KMS-11 (cell line): ENCODE results near the gene KCND2.

Source experiments
- H2AFZ ChIP-seq: fragments of 200-600 bp; sonication (generic); 2 replicates; pipeline ENCODE4 v1.6.1; 2016; ENCODE audit warnings: antibody characterized with exemption, mixed run types, low read depth
- H3K27ac ChIP-seq: fragments of 200-600 bp; sonication (generic); 2 replicates; pipeline ENCODE4 v1.6.1; 2016; ENCODE audit warnings: mild to moderate bottlenecking, mixed run types
- H3K27me3 ChIP-seq: fragments of 200-600 bp; sonication (generic); 2 replicates; pipeline ENCODE4 v1.6.1; 2017; ENCODE audit warnings: mild to moderate bottlenecking, low read depth, mixed run types, moderate library complexity; ENCODE audit not compliant: insufficient read depth
- H3K36me3 ChIP-seq: fragments of 200-600 bp; sonication (generic); 2 replicates; pipeline ENCODE4 v1.6.1; 2017; ENCODE audit warnings: mild to moderate bottlenecking, mixed run types; ENCODE audit not compliant: insufficient read depth
- H3K4me1 ChIP-seq: fragments of 200-600 bp; sonication (generic); 2 replicates; pipeline ENCODE4 v1.6.1; 2016; ENCODE audit warnings: mild to moderate bottlenecking, low read depth, mixed run types; ENCODE audit not compliant: poor library complexity, severe bottlenecking
- H3K4me2 ChIP-seq: fragments of 200-600 bp; sonication (generic); 2 replicates; pipeline ENCODE4 v1.7.0; 2016; ENCODE audit warnings: mild to moderate bottlenecking, mixed run types
- H3K4me3 ChIP-seq: fragments of 200-600 bp; sonication (generic); IDR thresholded peaks from 2 replicates; pipeline ENCODE4 v1.6.1; 2017; ENCODE audit warnings: low read depth, low read length, mixed read lengths; ENCODE audit not compliant: insufficient read depth
- H3K79me2 ChIP-seq: fragments of 200-600 bp; sonication (generic); 2 replicates; pipeline ENCODE4 v1.6.1; 2016; ENCODE audit warnings: low read depth, mixed run types; ENCODE audit not compliant: insufficient read depth
- H3K9ac ChIP-seq: fragments of 200-600 bp; sonication (generic); 2 replicates; pipeline ENCODE4 v1.6.1; 2016; ENCODE audit warnings: mild to moderate bottlenecking, mixed run types
- H4K20me1 ChIP-seq: fragments of 200-600 bp; sonication (generic); 2 replicates; pipeline ENCODE4 v1.6.1; 2016; ENCODE audit warnings: mild to moderate bottlenecking, mixed run types; ENCODE audit not compliant: insufficient read depth
- TF ChIP-seq, protein P1 (sequence below): fragments of 200-600 bp; sonication (generic); conservative IDR thresholded peaks from 2 replicates; pipeline ENCODE4 v1.6.1; 2017; ENCODE audit warnings: low read depth, mild to moderate bottlenecking, antibody characterized with exemption, low read length, moderate library complexity, mixed read lengths

KCND2 gene

DNA sequence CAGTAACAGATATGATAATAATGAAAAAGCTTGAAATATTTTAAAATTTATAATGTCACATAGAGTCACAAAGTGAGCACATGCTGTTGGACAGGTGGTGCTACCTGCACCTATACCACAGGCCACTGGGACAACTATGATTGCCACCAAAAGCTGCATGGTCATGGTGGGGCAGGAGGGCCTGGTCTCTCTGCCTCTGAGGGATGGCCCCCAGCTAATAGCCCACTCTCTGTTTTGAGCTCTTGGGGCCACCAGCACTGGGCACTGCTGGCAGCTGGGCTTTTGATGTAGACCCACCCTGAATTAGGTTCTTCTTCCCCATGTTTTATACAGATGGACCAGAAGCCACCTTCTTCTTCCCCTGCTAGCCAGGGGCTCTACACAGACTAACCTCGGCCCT lies 265.4 kb downstream of the KCND2 start:
- Histone ChIP-seq H3K4me1 (no peaks in the 10 kb centered on the region), H3K4me3 (no peak overlapping the region), H3K36me3 (no peaks in the 10 kb centered on the region), H3K79me2 (no peaks in the 10 kb centered on the region), H3K9ac (no peak overlapping the region), H3K27ac (no peak overlapping the region), H3K27me3 (no peaks in the 10 kb centered on the region), H4K20me1 (no peaks in the 10 kb centered on the region), H3K4me2 (no peak overlapping the region), H2AFZ (no peak overlapping the region)
- TF ChIP-seq, protein P1, sequence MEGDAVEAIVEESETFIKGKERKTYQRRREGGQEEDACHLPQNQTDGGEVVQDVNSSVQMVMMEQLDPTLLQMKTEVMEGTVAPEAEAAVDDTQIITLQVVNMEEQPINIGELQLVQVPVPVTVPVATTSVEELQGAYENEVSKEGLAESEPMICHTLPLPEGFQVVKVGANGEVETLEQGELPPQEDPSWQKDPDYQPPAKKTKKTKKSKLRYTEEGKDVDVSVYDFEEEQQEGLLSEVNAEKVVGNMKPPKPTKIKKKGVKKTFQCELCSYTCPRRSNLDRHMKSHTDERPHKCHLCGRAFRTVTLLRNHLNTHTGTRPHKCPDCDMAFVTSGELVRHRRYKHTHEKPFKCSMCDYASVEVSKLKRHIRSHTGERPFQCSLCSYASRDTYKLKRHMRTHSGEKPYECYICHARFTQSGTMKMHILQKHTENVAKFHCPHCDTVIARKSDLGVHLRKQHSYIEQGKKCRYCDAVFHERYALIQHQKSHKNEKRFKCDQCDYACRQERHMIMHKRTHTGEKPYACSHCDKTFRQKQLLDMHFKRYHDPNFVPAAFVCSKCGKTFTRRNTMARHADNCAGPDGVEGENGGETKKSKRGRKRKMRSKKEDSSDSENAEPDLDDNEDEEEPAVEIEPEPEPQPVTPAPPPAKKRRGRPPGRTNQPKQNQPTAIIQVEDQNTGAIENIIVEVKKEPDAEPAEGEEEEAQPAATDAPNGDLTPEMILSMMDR = no peak

DNA sequence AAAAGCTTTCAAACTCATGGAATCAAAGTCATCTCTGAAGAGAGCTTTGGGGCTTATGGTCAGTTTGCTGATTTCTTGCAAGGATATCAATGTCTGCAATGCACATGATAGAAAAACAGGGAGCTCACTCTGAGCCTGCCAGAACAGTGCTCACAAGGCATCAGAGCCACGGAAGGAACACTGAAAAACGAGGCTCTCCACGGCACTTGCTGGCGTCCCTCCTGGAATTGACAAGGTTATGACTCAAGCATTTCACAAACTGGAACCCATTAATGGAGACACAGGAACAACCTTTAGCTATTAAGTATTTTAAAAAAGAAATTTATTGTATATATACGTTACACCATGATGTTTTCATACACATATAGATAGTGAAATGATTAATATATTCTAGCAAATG lies 266.3 kb downstream of the KCND2 start:
- no peaks in the 10 kb centered on the region for H3K79me2 ChIP-seq
- no peak overlapping the region for H2AFZ ChIP-seq
- no peaks in the 10 kb centered on the region for H3K36me3 ChIP-seq
- H3K27ac ChIP-seq = no peak overlapping the region
- H3K4me3 ChIP-seq = no peak overlapping the region
- no peaks in the 10 kb centered on the region for H3K27me3 ChIP-seq
- no peaks in the 10 kb centered on the region for H3K4me1 ChIP-seq
- no peak overlapping the region for H3K9ac ChIP-seq
- H3K4me2 ChIP-seq = no peak overlapping the region
- TF ChIP-seq, protein P1 = no peak
- H4K20me1 ChIP-seq = no peaks in the 10 kb centered on the region

DNA sequence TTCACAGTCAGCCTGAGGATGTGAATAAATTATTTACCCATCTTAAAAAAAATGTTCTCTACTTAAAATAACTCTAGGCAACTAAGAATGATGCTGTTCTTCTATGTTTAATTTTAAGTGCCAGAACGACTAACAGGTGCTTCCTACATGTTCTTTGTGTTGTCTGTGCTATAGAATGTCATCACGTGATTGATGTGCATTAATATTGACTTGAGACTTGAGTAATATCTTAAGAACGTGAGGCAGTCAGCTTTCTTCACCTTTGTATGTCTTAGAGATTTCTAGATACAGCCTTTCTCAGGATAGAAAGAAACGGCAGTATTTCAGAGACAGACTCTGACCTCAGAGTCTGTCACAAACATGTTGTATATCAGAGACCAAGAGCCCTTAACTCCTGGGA lies 274.6 kb downstream of the KCND2 start:
- no peaks in the 10 kb centered on the region for H3K36me3 ChIP-seq
- no peaks in the 10 kb centered on the region for H3K79me2 ChIP-seq
- H3K4me2 ChIP-seq = no peak overlapping the region
- H3K9ac ChIP-seq = no peak overlapping the region
- no peak overlapping the region for H3K4me3 ChIP-seq
- H2AFZ ChIP-seq = no peak overlapping the region
- TF ChIP-seq, protein P1 = no peak
- no peaks in the 10 kb centered on the region for H4K20me1 ChIP-seq
- no peak overlapping the region for H3K27ac ChIP-seq
- H3K27me3 ChIP-seq = no peaks in the 10 kb centered on the region
- H3K4me1 ChIP-seq = peaks cover 8% of the 10 kb centered on the region

DNA sequence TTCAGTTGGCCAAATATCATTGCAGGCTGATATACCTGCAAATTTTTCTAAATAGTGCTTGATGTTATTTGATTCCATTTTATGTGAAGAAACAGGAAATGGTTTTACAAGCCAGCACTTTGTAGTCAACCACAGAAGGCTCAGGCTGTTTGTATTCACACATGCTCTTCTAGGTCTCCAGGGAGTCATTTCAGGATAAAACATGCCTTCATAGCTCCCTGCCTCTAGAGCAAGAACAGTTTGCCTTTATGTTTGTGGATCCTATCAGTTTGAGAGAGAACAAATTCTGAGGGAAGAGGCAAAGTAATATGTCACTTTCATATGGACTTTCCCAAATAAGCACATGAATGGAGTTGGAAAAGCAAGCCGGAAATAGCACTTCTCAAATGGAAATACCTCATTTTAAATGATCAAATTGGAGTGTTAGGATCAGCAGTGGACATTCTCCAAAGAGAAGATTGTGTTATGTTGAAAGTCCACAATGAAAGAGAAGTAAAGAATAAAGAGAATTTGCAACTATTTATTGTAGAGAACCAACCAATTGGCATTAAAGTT lies 277.6 kb downstream of the KCND2 start:
- Histone ChIP-seq H3K36me3 (no peaks in the 10 kb centered on the region), H3K79me2 (no peaks in the 10 kb centered on the region), H2AFZ (no peak overlapping the region), H3K9ac (no peak overlapping the region), H4K20me1 (no peaks in the 10 kb centered on the region), H3K4me3 (no peak overlapping the region), H3K27me3 (no peaks in the 10 kb centered on the region), H3K4me2 (no peak overlapping the region), H3K27ac (no peak overlapping the region), H3K4me1 (peaks cover 8% of the 10 kb centered on the region)
- TF ChIP-seq, protein P1 = no peak
